OCI-LY3 (cell line): Measurements from ENCODE around the gene GRID1.

Experiments
- H2AFZ ChIP-seq: fragments of 200-600, 300-600 bp; shearing (Covaris generic); 2 replicates; pipeline ENCODE4 v1.6.0; 2014; ENCODE audit warnings: antibody characterized with exemption, low read depth, low read length
- H3K27ac ChIP-seq: fragments of 200-600, 300-600 bp; sonication (generic); 2 replicates; pipeline ENCODE4 v1.5.1; 2014; ENCODE audit warnings: mild to moderate bottlenecking, low read length, moderate library complexity, mixed read lengths
- H3K27me3 ChIP-seq: fragments of 200-600, 300-600 bp; sonication (generic); 2 replicates; pipeline ENCODE4 v1.6.1; 2014; ENCODE audit warnings: low read depth, low read length, mixed read lengths
- H3K36me3 ChIP-seq: fragments of 200-600, 300-600 bp; sonication (generic); replicated peaks from 2 replicates; pipeline ENCODE3; 2014; ENCODE audit warnings: low read depth, low read length, mixed read lengths
- H3K4me1 ChIP-seq: fragments of 300-600, 200-600 bp; sonication (generic); 2 replicates; pipeline ENCODE4 v1.6.1; 2014; ENCODE audit warnings: low read length, mixed read lengths
- H3K4me2 ChIP-seq: fragments of 200-600, 300-600 bp; sonication (generic); 2 replicates; pipeline ENCODE4 v1.6.1; 2014; ENCODE audit warnings: low read length, mixed read lengths
- H3K4me3 ChIP-seq: fragments of 300-600, 200-600 bp; sonication (generic); 2 replicates; pipeline ENCODE4 v1.5.1; 2014; ENCODE audit warnings: antibody characterized with exemption, mild to moderate bottlenecking, low read length, moderate library complexity
- H3K79me2 ChIP-seq: fragments of 300-600, 200-600 bp; shearing (Covaris generic); 2 replicates; pipeline ENCODE4 v1.6.1; 2014; ENCODE audit warnings: mild to moderate bottlenecking, low read length, mixed read lengths
- H3K9ac ChIP-seq: fragments of 300-600, 200-600 bp; shearing (Covaris generic); 2 replicates; pipeline ENCODE4 v1.6.0; 2014; ENCODE audit warnings: mild to moderate bottlenecking, low read length, moderate library complexity
- H3K9me3 ChIP-seq: fragments of 200-600, 300-600 bp; shearing (Covaris generic); 2 replicates; pipeline ENCODE4 v1.6.1; 2014; ENCODE audit warnings: low read length, mixed read lengths; ENCODE audit not compliant: insufficient read depth
- H4K20me1 ChIP-seq: fragments of 200-600, 300-600 bp; sonication (generic); 2 replicates; pipeline ENCODE4 v1.6.1; 2016; ENCODE audit warnings: low read length, mixed read lengths; ENCODE audit not compliant: insufficient read depth
- EZH2phosphoT487 ChIP-seq: fragments of 200-600 bp; shearing (Covaris generic); IDR thresholded peaks from 2 replicates; pipeline ENCODE4 v1.6.1; 2018; ENCODE audit warnings: antibody characterized with exemption, mixed run types, low read depth
- TF ChIP-seq, protein P1 (sequence below): fragments of 200-600, 300-600 bp; sonication (generic); IDR thresholded peaks from 2 replicates; pipeline ENCODE4 v1.5.1; 2014; ENCODE audit warnings: antibody characterized with exemption, low read length, low read depth

The GRID1 gene

DNA sequence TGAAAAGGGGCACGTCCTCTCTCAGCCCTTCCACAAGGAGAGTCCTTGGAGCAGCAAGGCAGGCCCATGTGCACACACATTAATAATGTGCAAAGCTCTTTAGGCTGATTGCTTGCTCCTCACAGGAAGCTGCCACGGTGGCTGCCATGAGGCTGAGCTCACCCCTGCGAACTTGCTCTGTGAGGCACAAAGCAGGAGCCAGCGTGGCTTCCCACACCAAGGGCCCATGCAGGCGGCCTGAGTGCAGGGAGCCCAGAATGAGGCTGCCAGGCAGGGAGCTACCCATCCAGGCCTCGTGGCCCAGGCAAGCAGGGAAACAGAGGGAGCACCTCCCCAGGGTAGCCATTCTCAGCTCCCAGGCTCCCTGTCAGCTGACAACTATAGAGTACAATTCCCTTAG is 242.9 kb downstream of the GRID1 start:
- Histone ChIP-seq H3K9ac (no peak overlapping the region), H3K27me3 (peaks cover 2% of the 10 kb centered on the region), H3K27ac (no peak overlapping the region), H3K4me3 (no peak overlapping the region), H3K9me3 (no peaks in the 10 kb centered on the region), H4K20me1 (no peaks in the 10 kb centered on the region), H3K4me1 (no peaks in the 10 kb centered on the region), H3K36me3 (no peaks in the 10 kb centered on the region), H2AFZ (no peak overlapping the region), H3K4me2 (no peak overlapping the region), H3K79me2 (no peaks in the 10 kb centered on the region)
- TF ChIP-seq, protein P1, sequence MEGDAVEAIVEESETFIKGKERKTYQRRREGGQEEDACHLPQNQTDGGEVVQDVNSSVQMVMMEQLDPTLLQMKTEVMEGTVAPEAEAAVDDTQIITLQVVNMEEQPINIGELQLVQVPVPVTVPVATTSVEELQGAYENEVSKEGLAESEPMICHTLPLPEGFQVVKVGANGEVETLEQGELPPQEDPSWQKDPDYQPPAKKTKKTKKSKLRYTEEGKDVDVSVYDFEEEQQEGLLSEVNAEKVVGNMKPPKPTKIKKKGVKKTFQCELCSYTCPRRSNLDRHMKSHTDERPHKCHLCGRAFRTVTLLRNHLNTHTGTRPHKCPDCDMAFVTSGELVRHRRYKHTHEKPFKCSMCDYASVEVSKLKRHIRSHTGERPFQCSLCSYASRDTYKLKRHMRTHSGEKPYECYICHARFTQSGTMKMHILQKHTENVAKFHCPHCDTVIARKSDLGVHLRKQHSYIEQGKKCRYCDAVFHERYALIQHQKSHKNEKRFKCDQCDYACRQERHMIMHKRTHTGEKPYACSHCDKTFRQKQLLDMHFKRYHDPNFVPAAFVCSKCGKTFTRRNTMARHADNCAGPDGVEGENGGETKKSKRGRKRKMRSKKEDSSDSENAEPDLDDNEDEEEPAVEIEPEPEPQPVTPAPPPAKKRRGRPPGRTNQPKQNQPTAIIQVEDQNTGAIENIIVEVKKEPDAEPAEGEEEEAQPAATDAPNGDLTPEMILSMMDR: no peak
- TF ChIP-seq EZH2phosphoT487: no peak

DNA sequence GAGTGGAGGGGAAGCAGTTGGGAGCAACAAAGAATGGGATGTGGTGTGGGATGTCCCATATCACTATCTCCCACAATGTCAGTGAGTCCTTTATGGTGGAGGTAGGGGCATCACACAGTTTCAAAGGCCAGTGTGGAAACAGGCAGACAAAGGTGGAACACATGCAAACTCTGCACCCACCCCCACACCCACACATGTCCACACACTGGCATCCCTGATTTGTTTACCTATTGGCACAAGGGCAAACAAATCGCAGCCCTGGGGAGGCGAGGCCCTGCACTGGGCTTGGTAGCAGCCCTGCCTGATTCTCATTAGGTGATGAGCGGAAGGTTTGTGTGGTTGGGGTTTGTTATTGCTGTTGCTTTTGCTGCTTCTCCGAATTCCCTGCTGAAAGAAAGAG is 243.3 kb downstream of the GRID1 start:
- Histone ChIP-seq H3K4me1 (no peaks in the 10 kb centered on the region), H3K79me2 (no peaks in the 10 kb centered on the region), H3K4me2 (no peak overlapping the region), H3K9me3 (no peaks in the 10 kb centered on the region), H3K27me3 (no peaks in the 10 kb centered on the region; the same call in 1 of the 2 replicates), H3K27ac (no peak overlapping the region), H3K36me3 (no peaks in the 10 kb centered on the region), H2AFZ (no peak overlapping the region), H4K20me1 (no peaks in the 10 kb centered on the region), H3K9ac (no peak overlapping the region), H3K4me3 (no peak overlapping the region)
- TF ChIP-seq, protein P1: no peak
- no peak for TF ChIP-seq EZH2phosphoT487

DNA sequence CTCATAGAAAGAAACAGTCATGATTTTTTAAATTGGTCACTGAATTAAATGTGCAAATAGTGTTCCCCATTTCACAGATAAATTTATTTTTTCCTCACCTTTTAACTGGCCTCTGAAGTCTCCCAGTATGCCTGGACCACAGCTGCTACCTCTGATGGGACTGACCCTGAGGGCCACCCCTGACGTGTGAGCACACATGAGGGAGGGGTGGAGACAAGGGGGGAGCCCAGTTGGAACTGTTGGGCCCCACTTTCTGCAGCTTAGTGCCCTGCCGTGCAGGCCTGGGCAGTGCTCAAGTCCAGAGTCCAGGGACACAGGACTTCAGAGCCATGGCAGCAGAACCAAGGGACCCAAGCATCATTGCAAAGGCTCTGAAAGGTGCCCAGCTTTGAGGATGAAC is 243.9 kb downstream of the GRID1 start:
- H3K27me3 ChIP-seq: no peaks in the 10 kb centered on the region; the same call in 1 of the 2 replicates
- H3K79me2 ChIP-seq: no peaks in the 10 kb centered on the region
- no peak overlapping the region for H2AFZ ChIP-seq
- no peaks in the 10 kb centered on the region for H3K36me3 ChIP-seq
- no peaks in the 10 kb centered on the region for H3K9me3 ChIP-seq
- H3K4me3 ChIP-seq: no peak overlapping the region
- TF ChIP-seq EZH2phosphoT487: no peak
- TF ChIP-seq, protein P1: no peak
- no peaks in the 10 kb centered on the region for H3K4me1 ChIP-seq
- H3K27ac ChIP-seq: no peak overlapping the region
- no peak overlapping the region for H3K4me2 ChIP-seq
- H4K20me1 ChIP-seq: no peaks in the 10 kb centered on the region
- no peak overlapping the region for H3K9ac ChIP-seq

DNA sequence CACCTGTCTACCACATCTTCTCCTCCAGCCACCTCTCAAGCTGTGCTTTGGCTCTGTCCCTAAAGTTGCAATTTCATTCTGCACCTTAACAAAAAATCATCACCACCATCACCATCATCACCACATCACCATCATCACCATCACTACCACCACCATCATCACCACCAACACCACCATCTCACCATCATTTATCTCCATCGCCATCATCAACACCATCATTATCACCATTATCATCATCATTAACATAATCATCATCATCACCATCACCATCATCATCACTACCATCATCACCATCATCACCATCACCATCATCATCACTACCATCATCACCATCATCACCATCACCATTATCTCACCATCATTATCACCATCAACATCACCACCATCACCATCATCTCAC is 245.4 kb downstream of the GRID1 start:
- no peaks in the 10 kb centered on the region for H3K4me1 ChIP-seq
- H3K79me2 ChIP-seq: no peaks in the 10 kb centered on the region

More for the DNA sequence above, 245.4 kb downstream of the GRID1 start:
- Histone ChIP-seq H3K4me2 (no peak overlapping the region), H3K27me3 (no peaks in the 10 kb centered on the region; the same call in 1 of the 2 replicates), H3K36me3 (no peaks in the 10 kb centered on the region), H2AFZ (no peak overlapping the region), H3K9ac (no peak overlapping the region), H3K4me3 (no peak overlapping the region), H3K9me3 (no peaks in the 10 kb centered on the region), H4K20me1 (no peaks in the 10 kb centered on the region), H3K27ac (no peak overlapping the region)
- no peak for TF ChIP-seq EZH2phosphoT487
- TF ChIP-seq, protein P1: no peak
